Progenitor cell of endocrine pancreas (in vitro differentiated cells): ENCODE measurements around the gene RNF150. TPM values are rescaled to one million over a fixed set of nuclear protein-coding genes. Genes with fewer than 3 reads are reported as not detected.

Experiments
- DNase-seq: peaks from one replicate; pipeline ENCODE4 v3.0.0; 2021; ENCODE audit warnings: low spot score; ENCODE audit not compliant: unreplicated experiment
- H3K27ac Mint-ChIP-seq: 2 replicates; pipeline ENCODE4 v1.8.0; 2021; ENCODE audit warnings: mild to moderate bottlenecking, moderate library complexity, mixed read lengths
- H3K27me3 Mint-ChIP-seq: 2 replicates; pipeline ENCODE4 v1.8.0; 2021; ENCODE audit warnings: mixed read lengths
- H3K36me3 Mint-ChIP-seq: 2 replicates; pipeline ENCODE4 v1.8.0; 2022; ENCODE audit warnings: mixed read lengths; ENCODE audit not compliant: insufficient read depth
- H3K4me1 Mint-ChIP-seq: 2 replicates; pipeline ENCODE4 v1.8.0; 2021; ENCODE audit warnings: low read depth, mixed read lengths
- H3K4me3 Mint-ChIP-seq: 2 replicates; pipeline ENCODE4 v1.8.0; 2021; ENCODE audit warnings: low read depth, mild to moderate bottlenecking, moderate library complexity, mixed read lengths
- H3K9me3 Mint-ChIP-seq: 2 replicates; pipeline ENCODE4 v1.8.0; 2021; ENCODE audit warnings: low read depth, mixed read lengths
- CTCF ChIP-seq: fragments of 200-600 bp; sonication (generic); IDR thresholded peaks from one replicate; pipeline ENCODE4 v1.5.0; 2021; ENCODE audit warnings: antibody characterized with exemption, mild to moderate bottlenecking; ENCODE audit not compliant: unreplicated experiment
- total RNA-seq: library from RNA; stranded (reverse); gene quantifications from 2 replicates; pipeline ENCODE4 v1.2.1, GENCODE V29; 2021

Gene RNF150
- total RNA-seq, 1 donor from 2014 or later = 23.1 TPM

- H3K4me1 Mint-ChIP-seq = peaks cover 2% of the 10 kb centered on the region
- no peak for DNase-seq
- H3K36me3 Mint-ChIP-seq = peaks cover 1% of the 10 kb centered on the region
- TF ChIP-seq CTCF = no peak
- H3K27ac Mint-ChIP-seq = no peak overlapping the region
- H3K4me3 Mint-ChIP-seq = no peak overlapping the region
- peaks cover 12% of the 10 kb centered on the region for H3K9me3 Mint-ChIP-seq
- H3K27me3 Mint-ChIP-seq = no peaks in the 10 kb centered on the region
These were observed 35.1 kb downstream of the RNF150 start for GRCh38 chr4:141098163-141098562.

GRCh38 chr4:141090473-141090872, 42.8 kb downstream of the RNF150 start:
- no peak for TF ChIP-seq CTCF
- Mint-ChIP-seq H3K27me3 (no peaks in the 10 kb centered on the region), H3K9me3 (peaks cover 19% of the 10 kb centered on the region), H3K36me3 (peaks cover 9% of the 10 kb centered on the region), H3K27ac (no peak overlapping the region), H3K4me3 (no peak overlapping the region), H3K4me1 (no peaks in the 10 kb centered on the region)
- no peak for DNase-seq

GRCh38 chr4:141081921-141082395, 51.3 kb downstream of the RNF150 start:
- Mint-ChIP-seq H3K27me3 (no peaks in the 10 kb centered on the region), H3K36me3 (peaks cover 6% of the 10 kb centered on the region), H3K4me3 (no peak overlapping the region), H3K4me1 (peaks cover 1% of the 10 kb centered on the region), H3K27ac (no peak overlapping the region), H3K9me3 (peaks cover 10% of the 10 kb centered on the region)
- TF ChIP-seq CTCF = no peak
- no peak for DNase-seq

- peaks cover 1% of the 10 kb centered on the region for H3K4me1 Mint-ChIP-seq
- no peaks in the 10 kb centered on the region for H3K27me3 Mint-ChIP-seq
- no peak overlapping the region for H3K4me3 Mint-ChIP-seq
- no peak for DNase-seq
- no peak overlapping the region for H3K27ac Mint-ChIP-seq
- H3K9me3 Mint-ChIP-seq = peaks cover 9% of the 10 kb centered on the region
- peaks cover 6% of the 10 kb centered on the region for H3K36me3 Mint-ChIP-seq
- TF ChIP-seq CTCF = no peak
These were observed 52.6 kb downstream of the RNF150 start for GRCh38 chr4:141080668-141081067.

GRCh38 chr4:141079393-141079930, 53.8 kb downstream of the RNF150 start:
- TF ChIP-seq CTCF = no peak
- H3K27me3 Mint-ChIP-seq = no peaks in the 10 kb centered on the region
- H3K4me3 Mint-ChIP-seq = no peak overlapping the region
- H3K36me3 Mint-ChIP-seq = peaks cover 1% of the 10 kb centered on the region
- peaks cover 1% of the 10 kb centered on the region for H3K9me3 Mint-ChIP-seq
- no peak overlapping the region for H3K27ac Mint-ChIP-seq
- no peak for DNase-seq
- H3K4me1 Mint-ChIP-seq = peaks cover 1% of the 10 kb centered on the region
